GM18517 (cell line): ENCODE results near the gene REC8.

Experiments
- ATAC-seq: cut with Tn5 transposase; IDR thresholded peaks from one replicate; pipeline ENCODE4 v1.9.1; 2021; ENCODE audit warnings: mild to moderate bottlenecking, moderate library complexity; ENCODE audit not compliant: unreplicated experiment

Gene REC8

GRCh38 chr14:24182110-24182882 is 10.4 kb downstream of the REC8 start:
- no peak for ATAC-seq

GRCh38 chr14:24183014-24183481 is 11.2 kb downstream of the REC8 start:
- no peak for ATAC-seq

- no peak for ATAC-seq
Measured at GRCh38 chr14:24184104-24184970, 12.5 kb downstream of the REC8 start.

- ATAC-seq: no peak
Measured at GRCh38 chr14:24185026-24185425, 13.1 kb downstream of the REC8 start.

DNA sequence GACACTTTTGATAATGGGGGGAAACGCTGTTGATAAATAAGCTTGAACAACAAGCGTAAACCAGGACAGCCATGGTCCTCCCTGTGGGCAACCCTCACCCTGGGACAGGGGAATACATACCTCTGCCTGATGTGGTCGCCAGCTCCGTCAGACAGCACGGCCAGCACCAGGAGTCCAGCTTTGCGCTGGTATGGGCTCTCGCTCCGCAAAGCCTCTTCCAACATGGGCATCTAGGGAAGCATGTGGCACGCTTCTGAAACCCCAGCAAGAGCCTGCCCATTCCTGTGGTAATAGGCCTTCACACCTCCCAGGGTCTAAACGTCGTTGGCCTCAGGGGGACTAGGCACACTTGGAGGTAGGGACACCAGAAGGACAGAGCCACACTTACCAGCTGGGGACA is 13.9 kb downstream of the REC8 start:
- no peak for ATAC-seq

DNA sequence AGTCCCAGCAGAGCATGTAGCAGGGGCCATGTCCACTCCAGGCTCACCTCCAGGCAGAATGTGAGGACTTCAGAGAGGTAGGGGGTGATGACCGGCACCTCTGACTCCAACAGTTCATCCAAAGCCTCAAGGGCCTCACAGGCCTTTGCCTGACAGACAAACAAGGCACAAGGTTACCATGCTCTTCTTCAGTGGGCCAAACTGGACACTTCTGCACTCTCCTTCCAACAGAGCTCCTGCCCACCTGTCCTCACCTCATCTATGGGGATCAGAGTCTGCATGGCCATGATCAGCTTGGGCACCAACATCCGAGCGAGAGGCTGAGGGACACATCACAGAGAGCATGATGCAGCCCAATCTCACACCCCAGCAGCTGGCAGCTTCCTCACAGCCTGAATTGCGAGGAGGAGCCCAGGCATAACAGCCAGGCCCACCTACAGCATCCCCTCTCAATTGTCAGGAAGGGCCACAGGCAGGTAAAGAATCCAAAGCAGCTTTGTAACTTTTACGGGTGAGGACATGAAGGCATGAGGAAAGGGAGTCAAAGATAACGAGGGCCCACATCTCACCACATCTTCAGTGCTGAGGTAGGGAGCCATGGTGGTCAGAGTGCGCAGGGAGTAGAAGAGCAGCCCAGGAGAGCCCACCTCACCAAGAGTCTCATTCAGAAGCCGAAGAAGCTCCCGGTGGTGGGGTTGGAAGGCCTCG is 15.1 kb downstream of the REC8 start:
- no peak for ATAC-seq

GRCh38 chr14:24187539-24187915 is 15.6 kb downstream of the REC8 start:
- no peak for ATAC-seq

DNA sequence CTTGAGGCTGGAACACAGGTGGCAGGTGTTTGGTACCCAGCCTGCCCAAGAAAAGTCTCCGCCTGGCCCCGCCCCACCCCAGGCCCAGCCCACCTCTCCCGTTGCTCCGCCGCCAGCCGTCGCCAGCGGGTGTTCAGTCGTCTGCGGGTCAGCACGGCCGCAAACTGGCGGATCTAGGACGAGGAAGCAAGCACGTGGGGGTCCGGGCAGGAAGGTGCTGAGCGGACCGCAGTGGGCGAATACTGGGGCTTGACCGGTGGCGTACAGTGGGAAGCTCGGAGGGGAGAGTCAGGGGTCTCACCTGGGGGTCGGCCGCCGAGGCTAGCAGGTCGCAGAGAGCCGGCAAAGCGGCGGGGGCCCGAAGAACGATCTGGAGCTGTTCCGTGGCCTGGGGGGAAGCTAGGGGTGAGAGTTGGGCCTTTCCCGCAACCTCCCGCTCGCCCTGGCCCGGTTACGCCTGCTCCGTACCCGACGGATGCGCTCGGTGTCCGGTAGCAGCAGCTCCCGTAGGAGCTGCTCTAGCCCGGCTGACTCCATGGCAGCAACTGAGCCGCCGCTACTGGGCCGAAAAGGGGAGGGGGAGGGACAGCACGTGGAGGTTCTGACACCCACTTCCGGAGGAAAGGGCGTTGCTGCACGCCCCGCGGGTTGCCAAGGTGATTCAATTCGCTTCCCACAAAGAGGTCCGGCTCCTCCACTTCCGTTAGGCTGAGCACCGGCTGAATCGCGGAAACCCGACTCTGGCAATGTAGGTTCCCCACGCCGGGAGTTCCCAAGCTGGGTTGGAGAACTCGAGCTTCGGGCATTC is 16.6 kb downstream of the REC8 start, which contains the start of gene IPO4:
Gene IPO4, minus strand, starts transcription at position 566 of the 808 bp plus-strand sequence. Its CDS starts 29 bp downstream, at position 537.
- ATAC-seq: peak; percentile 86

- no peak for ATAC-seq
Measured at GRCh38 chr14:24189059-24189375, 17.1 kb downstream of the REC8 start.

DNA sequence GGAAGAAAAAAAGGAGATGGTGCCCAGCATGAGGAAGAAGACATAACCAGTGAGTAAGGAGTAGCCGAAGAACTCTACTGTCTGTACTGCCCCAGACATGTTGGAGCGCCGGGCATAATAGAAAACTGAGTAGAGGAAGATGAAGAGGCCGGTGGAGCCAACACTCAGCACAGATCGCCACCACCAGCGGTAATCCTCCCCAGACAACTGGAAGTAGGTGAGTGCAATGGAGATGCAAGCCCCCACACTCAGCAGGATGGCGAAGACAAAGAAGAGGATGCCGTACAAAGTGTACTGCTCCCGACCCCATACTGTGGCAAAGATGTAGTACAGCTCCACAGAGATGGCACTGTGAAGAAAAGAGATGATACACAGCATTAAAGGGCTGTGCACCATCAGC is 17.6 kb downstream of the REC8 start:
- ATAC-seq: no peak

DNA sequence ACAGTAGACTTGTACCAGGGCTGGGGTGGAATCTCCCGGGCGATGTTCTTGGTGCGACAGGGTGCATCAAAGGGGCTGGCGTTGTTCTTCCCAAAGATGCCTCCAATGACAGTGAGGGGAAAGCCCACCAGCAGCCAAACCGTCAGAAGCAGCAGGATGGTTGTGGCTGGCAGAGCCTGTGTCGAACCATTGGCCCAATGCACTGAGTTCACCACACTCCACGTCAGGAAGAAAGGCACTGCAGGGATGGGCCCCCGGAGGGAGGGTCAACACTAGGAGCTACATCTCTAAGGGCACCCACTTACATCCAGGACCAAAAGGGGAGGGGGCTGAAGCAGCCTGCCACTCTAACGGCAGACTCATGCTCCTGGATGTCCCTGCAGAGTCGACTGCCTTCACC is 18.5 kb downstream of the REC8 start:
- no peak for ATAC-seq

GRCh38 chr14:24192933-24193332 is 21.1 kb downstream of the REC8 start:
- no peak for ATAC-seq

DNA sequence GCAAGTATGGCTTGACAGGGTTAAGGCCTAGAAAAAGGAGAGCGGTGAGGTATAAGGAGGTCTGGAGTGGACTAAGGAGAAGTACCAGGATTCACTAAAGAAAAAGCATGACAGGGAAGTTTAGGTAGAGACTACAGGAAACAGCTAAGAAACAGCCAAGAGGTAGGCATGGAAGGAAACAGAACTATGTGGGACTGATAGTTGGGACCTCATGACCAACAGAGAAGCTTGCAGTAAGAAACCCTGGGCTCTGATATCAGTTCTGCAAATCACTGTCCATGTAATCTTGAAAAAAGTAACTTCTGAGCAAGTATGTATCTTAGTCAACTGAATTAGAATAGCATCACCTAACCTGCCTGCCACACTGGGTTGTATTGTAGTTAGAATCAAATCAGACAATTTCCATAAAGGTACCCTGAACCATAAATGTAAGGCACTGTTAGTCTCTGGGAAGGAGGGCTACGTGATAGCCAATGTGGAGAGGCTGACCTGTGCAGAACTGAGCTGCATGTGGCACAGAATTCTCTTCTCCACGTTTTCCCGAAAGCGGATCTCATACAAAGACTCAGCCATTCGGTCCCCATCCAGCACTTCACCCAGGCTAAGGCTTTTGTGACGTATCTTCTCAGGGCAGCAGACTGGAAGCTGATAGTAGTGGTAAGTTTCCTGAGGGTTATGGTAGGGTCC is 22.4 kb downstream of the REC8 start:
- ATAC-seq: no peak

GRCh38 chr14:24194873-24195185 is 22.9 kb downstream of the REC8 start:
- no peak for ATAC-seq

- peak; percentile 76 for ATAC-seq
Measured at GRCh38 chr14:24195186-24196070, 23.5 kb downstream of the REC8 start, which contains the start of gene TM9SF1. TSS of gene TM9SF1 (minus strand) at chr14:24195441. CDS start at chr14:24195019, 422 bp downstream.

DNA sequence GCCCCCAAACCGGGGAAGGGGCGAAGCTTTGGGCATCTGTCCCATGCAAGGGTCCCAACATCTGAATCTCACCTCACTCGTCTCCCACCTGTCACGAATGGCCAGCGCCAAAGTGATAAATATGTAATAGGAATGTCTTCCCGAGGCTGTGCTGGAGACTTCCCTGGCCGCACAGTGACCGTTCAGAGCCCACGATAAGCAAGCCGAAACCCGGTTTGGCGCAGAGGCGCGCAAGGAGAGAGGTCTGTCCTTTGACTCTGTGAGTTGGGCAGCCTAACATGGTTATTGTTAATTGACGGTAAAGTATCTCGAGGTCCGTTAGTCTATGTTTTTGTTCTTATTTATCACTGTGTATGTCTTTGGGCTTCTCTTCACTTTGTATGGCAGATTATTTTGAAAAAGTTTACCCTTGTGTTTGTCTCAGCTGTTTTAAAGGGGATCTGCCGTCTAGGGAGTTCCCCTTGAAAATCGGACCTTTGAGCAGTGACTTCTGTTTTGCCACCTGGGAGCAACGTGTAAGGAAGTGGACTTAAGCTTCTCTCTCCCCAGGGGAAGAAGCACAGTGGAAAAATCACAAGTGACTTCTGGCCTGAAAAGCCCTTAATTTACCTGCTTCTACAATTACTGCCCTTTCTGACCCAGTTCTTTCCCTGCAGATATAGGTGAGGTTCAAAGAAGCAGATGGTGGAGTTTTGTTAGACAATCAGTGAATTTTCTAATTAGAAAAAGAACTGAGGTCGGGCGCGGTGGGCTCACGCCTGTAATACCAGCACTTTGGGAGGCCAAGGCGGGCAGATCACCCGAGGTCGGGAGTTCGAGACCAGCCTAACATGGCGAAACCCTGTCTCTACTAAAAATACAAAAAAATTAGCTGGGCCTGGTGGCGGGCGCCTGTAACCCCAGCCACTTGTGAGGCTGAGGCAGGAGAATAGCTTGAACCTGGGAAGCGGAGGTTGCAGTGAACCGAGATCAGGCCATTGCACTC is 24.5 kb downstream of the REC8 start:
- ATAC-seq: peak; percentile 26

GRCh38 chr14:24197056-24197450 is 25.2 kb downstream of the REC8 start:
- ATAC-seq: no peak
